Mucosa of gallbladder (tissue), 1 donor: ENCODE measurements around the gene GPR52. TPM values are rescaled to one million over a fixed set of nuclear protein-coding genes. Genes with fewer than 3 reads are reported as not detected.
"Not testable (repeated sequence)": the region's sequence is repeated elsewhere in the genome, so short reads cannot be mapped to it uniquely, and the experiment has no call there.

ENCODE experiments used
- DNase-seq: peaks from one replicate; pipeline ENCODE4 v3.0.0-alpha.2; 2020; ENCODE audit warnings: low spot score
- total RNA-seq: library from RNA; stranded (reverse); gene quantifications from one replicate; pipeline ENCODE4 v1.2.1, GENCODE V29; 2021
- donor health status: DM: no; HTN: no; CAD: no.

GPR52 gene
- 1.3 TPM for total RNA-seq

GRCh38 chr1:174447866-174448530 is at the start of gene GPR52:
Gene GPR52, plus strand, starts transcription at chr1:174447964. Its CDS starts 148 bp downstream, at chr1:174448112.
- DNase-seq: no peak

DNA sequence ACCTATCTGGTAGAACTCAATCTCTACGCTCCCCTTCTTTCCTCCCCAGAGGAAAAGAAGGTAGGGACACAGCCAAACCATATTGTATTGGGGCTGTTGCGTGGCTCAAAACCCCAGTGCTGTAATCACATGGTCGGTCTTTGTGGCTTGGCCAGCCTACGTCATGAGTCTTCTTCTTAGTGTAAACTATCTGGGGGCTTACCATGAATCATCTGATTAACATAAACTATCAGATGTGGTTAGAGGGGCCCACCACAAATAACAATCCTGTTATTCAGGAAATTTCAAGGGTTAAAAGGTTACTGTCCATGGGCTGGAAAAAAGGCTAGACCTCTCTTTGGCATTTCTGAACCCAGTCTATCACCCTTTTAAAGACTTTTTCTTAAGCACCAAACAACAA is 49.5 kb upstream of the GPR52 start:
- DNase-seq: no peak

- no peak for DNase-seq
Observed at GRCh38 chr1:174399211-174399610, 48.6 kb upstream of the GPR52 start.

DNA sequence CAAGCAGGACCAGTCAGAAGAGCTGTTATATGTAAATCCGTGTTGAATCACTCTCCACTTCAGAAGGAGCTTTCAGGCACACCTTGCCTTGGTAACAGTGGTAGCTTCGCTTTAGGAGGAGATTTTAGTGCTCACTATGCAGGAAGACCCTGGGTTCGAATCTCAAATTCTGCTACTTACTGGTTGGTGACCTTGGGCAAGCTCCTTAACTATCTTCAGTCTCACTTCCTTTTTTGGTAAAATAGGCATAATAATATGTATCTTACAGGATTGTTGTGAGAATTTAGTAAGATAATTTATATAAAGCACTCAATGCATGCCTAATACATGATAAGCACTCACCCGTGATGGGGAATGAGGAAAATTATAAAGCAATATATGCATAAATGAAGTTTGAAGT is 46.7 kb upstream of the GPR52 start:
- DNase-seq: no peak

DNA sequence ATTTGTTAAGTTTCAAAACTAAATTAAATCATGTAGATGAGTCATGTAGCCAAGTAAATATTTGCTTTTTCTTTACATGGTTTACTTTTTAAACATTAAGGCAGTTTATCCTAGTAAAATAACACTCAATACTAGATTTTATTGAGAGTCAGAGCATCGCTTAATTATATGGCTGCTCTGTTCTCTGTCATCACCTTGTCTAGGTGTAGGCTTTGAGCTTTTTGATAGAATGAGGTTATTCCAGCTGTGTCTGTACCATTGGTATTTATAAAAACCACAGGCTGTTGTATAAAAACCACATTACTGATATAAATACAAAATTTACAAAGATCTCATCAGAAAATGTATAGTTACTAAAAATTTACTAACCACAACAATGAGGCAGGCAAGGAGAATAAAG is 42.5 kb upstream of the GPR52 start:
- DNase-seq: no peak

DNA sequence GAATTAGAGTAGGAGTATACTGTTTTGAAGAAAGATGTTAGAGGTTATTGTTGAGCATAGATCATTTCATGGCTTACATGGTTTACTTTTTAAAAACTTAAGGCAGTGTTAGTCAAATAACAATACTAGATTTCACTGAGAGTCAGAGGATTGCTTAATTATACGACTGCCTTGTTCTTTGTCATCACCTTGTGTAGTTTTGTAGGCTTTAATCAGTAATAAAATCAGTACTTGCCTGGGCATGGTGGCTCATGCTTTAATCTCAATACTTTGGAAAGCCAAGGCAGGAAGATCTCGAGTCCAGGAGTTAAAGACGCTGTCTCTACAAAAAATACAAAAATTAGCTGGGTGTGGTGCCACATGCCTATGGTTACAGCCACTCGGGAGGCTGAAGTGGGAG is 41.3 kb upstream of the GPR52 start:
- DNase-seq: no peak

GRCh38 chr1:174407665-174408064 is 40.1 kb upstream of the GPR52 start:
- DNase-seq: no peak

DNA sequence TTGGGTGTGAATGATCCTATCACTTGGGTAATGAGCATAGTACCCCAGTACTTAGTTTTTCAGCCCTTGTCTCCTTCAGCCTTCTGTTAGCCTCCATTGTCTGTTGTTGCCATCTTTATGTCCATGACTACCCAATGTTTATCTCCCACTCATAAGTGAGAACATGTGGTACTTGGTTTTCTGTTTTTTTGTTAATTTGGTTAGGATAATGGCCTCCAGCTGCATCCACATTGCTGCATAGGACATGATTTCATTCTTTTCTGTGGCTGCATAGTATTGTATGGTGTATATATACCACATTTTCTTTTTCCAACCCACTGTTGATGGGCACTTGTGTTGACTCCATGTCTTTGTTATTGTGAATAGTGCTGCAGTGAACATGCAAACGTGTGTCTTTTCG is 39.6 kb upstream of the GPR52 start:
- no peak for DNase-seq

DNA sequence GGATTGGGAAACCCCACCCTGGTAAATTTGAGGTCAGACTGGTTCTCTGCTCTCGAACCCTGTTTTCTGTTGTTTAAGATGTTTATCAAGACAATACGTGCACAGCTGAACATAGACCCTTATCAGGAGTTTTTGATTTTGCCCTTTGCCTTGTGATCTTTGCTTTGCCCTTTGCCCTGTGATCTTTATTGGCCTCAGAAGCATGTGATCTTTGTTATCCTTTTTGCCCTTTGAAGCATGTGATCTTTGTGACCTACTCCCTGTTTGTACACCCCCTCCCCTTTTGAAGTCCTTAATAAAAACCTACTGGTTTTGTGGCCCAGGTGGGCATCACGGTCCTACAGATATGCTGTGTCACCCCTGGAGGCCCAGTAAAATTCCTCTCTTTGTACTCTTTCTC is 38.0 kb upstream of the GPR52 start:
- DNase-seq: not testable (repeated sequence)

DNA sequence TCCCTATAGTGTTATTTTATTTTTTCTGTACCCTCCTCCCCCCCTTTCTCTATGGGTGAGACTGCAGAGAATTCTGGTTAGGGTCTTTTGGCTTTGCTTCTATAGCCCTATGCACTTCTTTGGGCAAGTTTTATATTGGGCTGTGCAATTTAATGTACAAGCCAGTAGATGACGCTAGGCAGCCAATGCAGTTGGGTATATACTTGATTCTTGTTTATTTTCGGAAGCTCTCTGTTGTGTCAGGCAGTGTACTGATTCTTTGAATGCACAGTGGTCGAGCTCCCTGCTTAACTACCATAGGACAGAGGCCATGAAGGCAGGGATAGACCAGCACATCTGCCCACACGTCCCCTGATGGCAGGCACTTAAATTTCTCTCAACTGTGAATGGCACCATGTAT is 34.1 kb upstream of the GPR52 start:
- no peak for DNase-seq

GRCh38 chr1:174414203-174414602 is 33.6 kb upstream of the GPR52 start:
- DNase-seq: no peak

GRCh38 chr1:174415506-174415905 is 32.3 kb upstream of the GPR52 start:
- DNase-seq: no peak

GRCh38 chr1:174417921-174418320 is 29.8 kb upstream of the GPR52 start:
- no peak for DNase-seq

- DNase-seq: no peak
Observed at GRCh38 chr1:174425121-174425520, 22.6 kb upstream of the GPR52 start.

DNA sequence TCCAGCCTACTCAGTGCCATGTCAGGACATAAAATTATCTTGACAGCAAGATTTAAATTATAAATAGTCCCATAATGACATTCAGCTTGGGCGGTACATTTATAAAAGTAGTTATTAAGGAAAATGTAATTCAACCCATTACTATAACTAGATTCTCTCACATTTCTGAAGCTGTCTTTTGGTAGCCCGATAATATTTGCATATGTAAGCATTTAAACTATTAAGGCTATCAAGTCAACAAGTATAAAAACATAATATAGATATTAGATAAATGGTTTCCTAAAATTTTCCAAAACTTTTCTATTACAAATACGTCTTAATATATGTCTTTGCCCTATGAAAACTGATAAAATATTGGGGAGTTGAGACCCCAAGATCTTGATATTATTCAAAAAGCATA is 21.6 kb upstream of the GPR52 start:
- DNase-seq: no peak

DNA sequence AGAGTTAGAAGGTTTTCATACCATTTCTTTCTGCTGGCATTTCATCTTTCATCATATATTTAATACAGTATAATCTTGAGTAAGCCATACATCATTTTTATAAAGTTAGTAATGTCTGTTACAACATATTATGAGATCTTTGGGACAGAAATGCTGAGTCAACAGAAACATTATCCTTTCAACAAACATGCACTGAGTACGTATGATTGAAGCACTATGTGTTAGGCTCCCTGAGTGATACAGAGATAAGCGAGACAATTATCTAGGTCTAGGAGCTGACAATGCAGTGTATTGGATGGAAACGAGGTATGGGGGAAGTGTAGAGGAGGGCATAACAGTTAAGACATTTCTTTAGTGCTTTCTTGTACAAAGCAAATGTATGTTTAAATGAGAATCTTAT is 19.7 kb upstream of the GPR52 start:
- DNase-seq: no peak

GRCh38 chr1:174428739-174429138 is 19.0 kb upstream of the GPR52 start:
- no peak for DNase-seq

DNA sequence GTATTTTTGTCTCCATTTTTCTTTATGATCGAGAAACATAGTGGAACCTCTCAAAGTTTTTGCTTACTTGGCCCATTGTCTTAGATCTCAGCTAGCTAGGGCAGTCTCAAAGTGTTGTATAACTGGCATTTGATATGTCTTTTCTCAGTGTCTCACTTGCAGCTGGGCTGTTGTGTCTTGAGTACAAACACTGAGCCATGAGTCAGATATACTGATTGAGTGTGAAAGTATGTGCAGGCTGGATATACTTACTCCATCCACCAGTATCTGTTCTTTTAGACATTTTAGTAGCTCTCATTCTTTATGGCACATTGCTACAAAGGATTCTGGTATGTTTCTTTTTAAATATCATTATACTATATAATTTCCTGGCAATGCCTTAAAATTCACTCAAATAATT is 14.3 kb upstream of the GPR52 start:
- no peak for DNase-seq

DNA sequence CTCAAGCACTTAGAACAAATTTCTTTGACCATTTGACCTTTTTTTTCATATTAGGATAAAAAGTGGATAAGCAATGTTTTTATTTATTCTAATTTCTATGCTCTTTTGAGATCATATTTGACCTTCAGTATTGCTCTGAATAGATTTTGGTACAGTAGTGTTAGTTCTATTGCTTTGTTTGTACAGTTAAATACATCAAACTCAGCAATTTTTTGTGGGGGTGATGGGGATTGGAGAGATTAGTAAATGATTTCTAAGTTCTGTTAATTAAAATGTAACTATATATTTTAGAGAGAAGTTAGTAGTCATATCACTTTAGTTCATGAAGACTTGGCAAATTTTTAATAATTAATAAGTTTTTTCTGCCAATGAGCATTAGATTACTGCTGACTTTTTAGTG is 2.4 kb upstream of the GPR52 start:
- DNase-seq: no peak

DNA sequence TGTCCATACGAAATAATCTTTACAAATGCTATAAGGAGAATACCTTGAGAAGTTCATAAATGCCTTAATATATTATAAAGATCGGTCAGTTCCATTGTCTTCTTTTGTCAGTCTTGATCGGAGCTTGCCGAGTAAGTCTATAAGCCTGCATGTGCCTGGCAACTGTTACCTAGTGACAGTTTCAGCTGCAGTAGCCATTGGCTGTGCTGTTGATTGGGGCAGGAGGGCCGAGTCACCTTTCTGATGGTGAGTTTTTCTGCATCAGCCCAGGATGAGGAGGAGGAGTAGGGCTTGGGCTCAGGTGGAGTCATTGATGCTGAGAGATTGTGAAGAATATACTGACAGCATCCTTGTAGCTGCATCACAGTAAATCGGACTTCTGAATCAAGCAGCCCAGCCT is 1.9 kb upstream of the GPR52 start:
- DNase-seq: no peak

DNA sequence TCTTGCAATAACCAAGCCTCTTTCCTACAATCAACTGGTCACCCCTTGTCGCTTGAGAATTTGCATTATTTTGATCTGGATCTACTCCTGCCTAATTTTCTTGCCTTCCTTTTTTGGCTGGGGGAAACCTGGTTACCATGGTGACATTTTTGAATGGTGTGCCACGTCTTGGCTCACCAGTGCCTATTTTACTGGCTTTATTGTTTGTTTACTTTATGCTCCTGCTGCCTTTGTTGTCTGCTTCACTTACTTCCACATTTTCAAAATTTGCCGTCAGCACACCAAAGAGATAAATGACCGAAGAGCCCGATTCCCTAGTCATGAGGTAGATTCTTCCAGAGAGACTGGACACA is 743 bp downstream of the GPR52 start:
- DNase-seq: no peak

DNA sequence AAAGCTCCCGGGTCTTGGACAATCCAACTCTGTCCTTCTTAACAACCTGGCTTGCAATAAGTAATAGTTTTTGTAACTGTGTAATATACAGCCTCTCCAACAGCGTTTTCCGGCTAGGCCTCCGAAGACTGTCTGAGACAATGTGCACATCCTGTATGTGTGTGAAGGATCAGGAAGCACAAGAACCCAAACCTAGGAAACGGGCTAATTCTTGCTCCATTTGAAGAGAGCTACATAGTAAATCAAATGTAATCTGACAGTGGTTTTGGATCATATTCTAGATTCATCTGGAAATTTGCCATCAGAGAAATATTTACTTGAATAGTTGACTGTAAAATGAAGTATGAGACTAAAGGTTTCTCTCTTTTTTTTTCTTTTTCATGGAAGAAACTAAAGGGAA is 1.2 kb downstream of the GPR52 start:
- no peak for DNase-seq

- no peak for DNase-seq
Observed at GRCh38 chr1:174451408-174451807, 3.6 kb downstream of the GPR52 start.

GRCh38 chr1:174465855-174466254 is 18.1 kb downstream of the GPR52 start:
- DNase-seq: no peak

GRCh38 chr1:174466607-174467006 is 18.8 kb downstream of the GPR52 start:
- no peak for DNase-seq
